Fibroblast of lung (primary cell): ENCODE measurements around the gene STIL.
"Not testable (repeated sequence)": the region's sequence is repeated elsewhere in the genome, so short reads cannot be mapped to it uniquely, and the experiment has no call there.

Source experiments
- CTCF ChIP-seq, 2 donors: IDR thresholded peaks in 1 of 2; conservative IDR thresholded peaks in 1 of 2; 1 replicate in 1 of 2; 2 replicates in 1 of 2; pipeline ENCODE4 v1.5.1; 2011 to 2012; ENCODE audit warnings: low read length in 2 of 2, control low read depth in 1 of 2, inconsistent platforms in 1 of 2, low read depth in 1 of 2, mild to moderate bottlenecking in 1 of 2
- EZH2 ChIP-seq: IDR thresholded peaks from 2 replicates; pipeline ENCODE4 v1.5.1; 2012; ENCODE audit warnings: low read length, control low read depth, mild to moderate bottlenecking; ENCODE audit errors: missing control alignments

- TF ChIP-seq CTCF (conservative IDR thresholded peaks at IDR 0.05 in 1 of 2, IDR thresholded peaks at IDR 0.05 in 1 of 2; ENCODE audit: low read depth in 1 of 2, low read length in 2 of 2); EZH2: not testable (repeated sequence)
Measured at GRCh38 chr1:47275811-47276210, 38.1 kb downstream of the STIL start.
